ENCODE data around the gene SEC63.

SEC63 gene

DNA sequence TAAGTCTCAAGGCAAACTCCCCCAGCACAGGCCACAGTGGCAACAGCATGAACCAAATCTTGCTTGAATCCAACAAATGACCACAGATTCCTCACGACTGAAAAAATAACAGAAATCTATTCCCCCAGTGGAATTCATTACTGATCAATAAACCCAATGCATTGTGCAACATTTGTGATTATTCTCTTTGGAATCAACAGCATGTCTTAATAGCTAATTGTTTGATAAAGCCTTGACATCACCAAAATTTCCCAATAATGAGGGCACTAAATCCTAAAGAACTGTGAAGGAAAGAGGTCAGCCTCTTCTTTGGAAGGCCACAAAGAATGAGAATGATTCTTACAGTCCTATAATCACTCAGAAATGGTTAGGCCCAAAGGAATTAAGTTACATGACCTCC, 139.7 kb downstream of the SEC63 start:
- no peak for DNase-seq (ENCODE audit: low read depth)

DNA sequence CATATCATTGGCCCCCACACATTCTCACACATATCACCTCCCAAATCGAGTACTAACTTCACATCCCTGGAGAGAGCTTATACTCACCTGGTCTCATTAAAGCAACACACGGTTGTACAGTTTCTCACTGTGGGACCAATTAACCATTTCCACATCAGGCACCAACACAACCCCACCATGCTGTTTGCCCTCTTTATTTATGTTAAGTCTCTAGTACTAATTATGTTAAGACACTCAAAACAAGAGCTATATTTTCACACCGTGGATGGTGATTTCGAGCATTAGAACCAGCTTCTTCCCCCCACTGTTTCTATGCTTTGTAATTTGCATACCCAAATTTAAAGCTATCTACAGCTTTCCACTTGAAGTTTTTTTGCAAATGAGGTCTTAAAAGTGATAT, 140.2 kb downstream of the SEC63 start:
- no peak for DNase-seq (ENCODE audit: low read depth)
